Stomach (tissue), 9 donors: ENCODE measurements around the gene RAB7B. TPM values are rescaled to one million over a fixed set of nuclear protein-coding genes. Genes with fewer than 3 reads are reported as not detected.
A peak's percentile ranks its signal among the peaks of the same experiment; 100 is the strongest.

Experiments
- DNase-seq, 2 donors: peaks; one replicate each; pipeline versions ENCODE4 v3.0.0 to v3.0.0-alpha.2; 2013 to 2019
- H3K27ac ChIP-seq, 5 donors: fragments of 200-600 bp in 4 of 5; sonication (generic) in 4 of 5; one replicate each; pipeline ENCODE4 v1.5.1; 2013 to 2019; ENCODE audit warnings: mild to moderate bottlenecking in 1 of 5, moderate library complexity in 1 of 5
- H3K27me3 ChIP-seq, 3 donors: fragments of 200-600 bp; sonication (generic); one replicate each; pipeline ENCODE4 v1.5.1; 2017 to 2019; ENCODE audit warnings: mixed run types in 1 of 3
- H3K36me3 ChIP-seq, 4 donors: fragments of 200-600 bp; sonication (generic); 1 replicate in 3 of 4; 2 replicates in 1 of 4; pipeline ENCODE4 v1.5.1; 2016 to 2019
- H3K4me1 ChIP-seq, 4 donors: fragments of 200-600 bp; sonication (generic); one replicate each; pipeline ENCODE4 v1.5.1; 2016 to 2019
- H3K4me3 ChIP-seq, 4 donors: fragments of 200-600 bp; sonication (generic) in 3 of 4; one replicate each; pipeline ENCODE4 v1.5.1; 2016 to 2019; ENCODE audit warnings: mild to moderate bottlenecking in 1 of 4
- H3K9me3 ChIP-seq, 4 donors: fragments of 200-600 bp; sonication (generic); one replicate each; pipeline ENCODE4 v1.5.1; 2016 to 2019
- CTCF ChIP-seq, 7 experiments: fragments of 450-650 bp in 4 of 7; fragments of 200-600 bp in 3 of 7; sonication (generic) in 3 of 7; IDR thresholded peaks; one replicate each; pipeline ENCODE4 v1.5.1; 2016 to 2019; ENCODE audit warnings: antibody characterized with exemption in 7 of 7, control low read depth in 2 of 7, mild to moderate bottlenecking in 1 of 7
- EP300 ChIP-seq: sonication (generic); formaldehyde crosslinking; IDR thresholded peaks from one replicate; pipeline ENCODE4 v1.6.1; 2017; ENCODE audit warnings: antibody characterized with exemption
- POLR2A ChIP-seq, 4 donors: fragments of 450-650 bp; IDR thresholded peaks; one replicate each; pipeline ENCODE4 v1.6.1; 2016; ENCODE audit warnings: antibody characterized with exemption in 4 of 4, control low read depth in 2 of 4, mild to moderate bottlenecking in 1 of 4, moderate library complexity in 1 of 4
- POLR2AphosphoS5 ChIP-seq, 3 donors: sonication (generic); formaldehyde crosslinking; IDR thresholded peaks; one replicate each; pipeline ENCODE4 v1.6.1; 2016; ENCODE audit warnings: antibody characterized with exemption in 3 of 3
- WGBS, 5 donors: extraction: QIAGEN DNeasy Blood & Tissue Kit in 3 of 5; methylation state at CpG; one replicate each; pipeline versions ENCODE4 v1.1.5 to v1.1.7; 2013 to 2018; 5-methylcytosine and 5-hydroxymethylcytosine counted together
- intact Hi-C: fragments of 100-400 bp; cut with DNase I; formaldehyde crosslinking; loops from one replicate; pipeline ENCODE4 v1.15.1; 2023; ENCODE audit warnings: low total_unique reads
- polyA plus RNA-seq, 3 donors: library from polyadenylated mRNA; stranded (reverse); fragments of 200-250 nt; gene quantifications; one replicate each; pipeline ENCODE4 v1.2.3, GENCODE V29; 2013
- total RNA-seq, 5 donors: library from RNA; depleted of rRNA; stranded (reverse); fragments of >200 nt; gene quantifications; one replicate each; pipeline versions ENCODE4 v1.1.0 to v1.2.3, GENCODE V29; 2014 to 2016
- donor health status: healthy with polysubstance abuse.
- donor health status: Bipolar disorder and iron deficiency.
- donor health status: healthy.

RAB7B gene
- total and polyA plus RNA-seq, 8 donors, result 0.89 to 14.0 (median 6.2) TPM; not detected in 1

DNA sequence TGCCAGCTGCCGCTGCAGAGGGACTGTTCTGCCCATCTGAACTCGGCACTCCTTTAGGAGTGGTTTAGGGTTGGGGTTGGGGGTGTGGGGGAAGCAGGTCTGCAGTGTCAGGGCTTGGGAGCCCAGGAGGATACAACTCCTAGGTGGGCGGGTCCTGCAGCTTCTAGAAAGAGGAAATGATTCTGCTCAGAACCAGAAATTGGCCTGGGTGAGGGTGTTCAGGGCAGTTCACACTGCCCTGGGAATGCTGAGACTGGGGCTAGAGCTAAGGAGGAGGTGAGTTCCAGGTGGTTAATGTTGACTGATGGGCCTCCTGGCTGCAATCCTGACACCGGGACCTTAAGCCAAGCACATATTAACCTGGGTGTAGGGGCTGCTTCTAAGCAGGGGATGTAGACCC, 55.2 kb downstream of the RAB7B start:
- Histone ChIP-seq H3K4me1 (peaks cover 6 to 42% (median 29%) of the 10 kb centered on the region in 4 donors), H3K4me3 (no peak overlapping the region), H3K27ac (peak overlapping the region in 1 of 5 donors; percentile 11), H3K27me3 (peaks cover 0 to 27% (median 2%) of the 10 kb centered on the region in 3 donors), H3K36me3 (no peaks in the 10 kb centered on the region), H3K9me3 (no peaks in the 10 kb centered on the region)
- no peak for TF ChIP-seq POLR2A (IDR thresholded peaks at IDR 0.05)
- no peak for TF ChIP-seq CTCF (IDR thresholded peaks at IDR 0.05)
- no peak for TF ChIP-seq POLR2AphosphoS5 (IDR thresholded peaks at IDR 0.05)
- TF ChIP-seq EP300, result no peak
- 73 to 89% (median 87%) methylated on average over 3 to 4 of the region's 4 CpGs for WGBS, 5 donors
- intact Hi-C loops, result no loop called here
- DNase-seq, result peak in 1 of 2 donors; percentile 39

GRCh38 chr1:205947024-205947423, 56.2 kb downstream of the RAB7B start:
- no peaks in the 10 kb centered on the region for H3K9me3 ChIP-seq
- no peak overlapping the region for H3K4me3 ChIP-seq
- peaks cover 6 to 43% (median 29%) of the 10 kb centered on the region in 4 donors for H3K4me1 ChIP-seq
- H3K27me3 ChIP-seq, result peaks cover 0 to 35% (median 3%) of the 10 kb centered on the region in 3 donors
- intact Hi-C loops, result no loop called here
- peak; percentile 47 to 81 for DNase-seq
- WGBS, 5 donors, result 31 to 58% (median 49%) methylated on average over 4 of the region's 4 CpGs
- H3K27ac ChIP-seq, result peak overlapping the region in 4 of 5 donors; percentile 13 to 61 (median 20)
- TF ChIP-seq POLR2A (IDR thresholded peaks at IDR 0.05) (no peak), POLR2AphosphoS5 (IDR thresholded peaks at IDR 0.05) (peak in 2 of 3 donors; percentile 52 to 67), CTCF (IDR thresholded peaks at IDR 0.05) (no peak), EP300 (no peak)
- H3K36me3 ChIP-seq, result no peaks in the 10 kb centered on the region

DNA sequence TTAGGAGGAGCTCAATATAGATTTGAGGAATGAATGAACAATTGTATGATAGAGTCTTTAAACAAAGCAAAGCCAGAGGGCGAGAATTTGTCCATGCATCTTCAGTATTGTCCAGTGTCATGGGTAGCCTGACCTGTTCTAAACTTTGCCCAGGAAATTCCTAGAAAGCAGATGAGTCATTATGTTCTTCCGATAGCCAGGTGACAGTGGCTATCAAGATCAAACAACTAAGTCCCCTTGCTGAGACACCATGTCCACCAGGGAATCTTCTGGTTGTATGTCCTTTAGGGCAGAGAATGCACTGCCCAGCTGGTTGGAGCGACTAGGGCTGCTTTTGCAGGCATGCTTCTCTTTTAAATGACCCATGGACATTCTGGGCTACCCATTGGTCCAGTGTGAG, 58.1 kb downstream of the RAB7B start:
- no peak overlapping the region for H3K4me3 ChIP-seq
- no peak overlapping the region for H3K27ac ChIP-seq
- intact Hi-C loops, result no loop called here
- no peaks in the 10 kb centered on the region for H3K9me3 ChIP-seq
- H3K4me1 ChIP-seq, result peaks cover 6 to 37% (median 27%) of the 10 kb centered on the region in 4 donors
- DNase-seq, result no peak
- TF ChIP-seq EP300 (no peak), POLR2A (IDR thresholded peaks at IDR 0.05) (no peak), CTCF (IDR thresholded peaks at IDR 0.05) (no peak), POLR2AphosphoS5 (IDR thresholded peaks at IDR 0.05) (no peak)
- 69 to 89% (median 85%) methylated on average over 3 of the region's 3 CpGs for WGBS, 5 donors
- H3K36me3 ChIP-seq, result no peaks in the 10 kb centered on the region
- peaks cover 0 to 37% (median 3%) of the 10 kb centered on the region in 3 donors for H3K27me3 ChIP-seq

DNA sequence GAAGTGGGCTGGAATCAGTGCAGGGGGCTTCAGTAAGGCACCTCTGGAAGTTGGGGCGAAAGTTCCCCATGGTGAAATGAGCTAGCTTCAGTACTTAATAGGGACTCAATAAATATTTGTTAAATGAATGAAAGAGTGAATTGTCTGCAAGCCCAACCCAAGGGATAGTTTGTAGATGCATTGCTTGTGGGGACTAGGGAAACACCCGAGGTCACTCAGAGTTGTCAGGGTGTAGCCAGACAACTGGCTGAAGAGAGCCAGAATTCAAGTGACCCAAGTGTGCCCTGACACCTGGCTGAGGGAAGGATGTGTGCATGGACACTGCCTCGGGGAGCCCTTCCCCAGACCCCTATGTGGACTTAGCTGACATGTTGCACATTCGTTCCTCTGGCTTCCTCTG, 58.7 kb downstream of the RAB7B start:
- H3K4me1 ChIP-seq, result peaks cover 6 to 38% (median 26%) of the 10 kb centered on the region in 4 donors
- no peak for TF ChIP-seq POLR2A (IDR thresholded peaks at IDR 0.05)
- TF ChIP-seq CTCF (IDR thresholded peaks at IDR 0.05), result no peak
- TF ChIP-seq EP300, result no peak
- no peak for TF ChIP-seq POLR2AphosphoS5 (IDR thresholded peaks at IDR 0.05)
- peaks cover 0 to 37% (median 3%) of the 10 kb centered on the region in 3 donors for H3K27me3 ChIP-seq
- no peak overlapping the region for H3K27ac ChIP-seq
- H3K4me3 ChIP-seq, result no peak overlapping the region
- intact Hi-C loops, result no loop called here
- no peaks in the 10 kb centered on the region for H3K9me3 ChIP-seq
- WGBS, 5 donors, result 63 to 79% (median 67%) methylated on average over 4 of the region's 4 CpGs
- no peaks in the 10 kb centered on the region for H3K36me3 ChIP-seq
- peak in 1 of 2 donors; percentile 44 for DNase-seq
